Anterior cingulate cortex (tissue), 58 donors: ENCODE measurements around the gene GNAT2.

Source experiments
- DNase-seq, 58 donors: peaks; one replicate each; lab custom pipeline; 2025; lab: John Stamatoyannopoulos, UW

The GNAT2 gene

DNA sequence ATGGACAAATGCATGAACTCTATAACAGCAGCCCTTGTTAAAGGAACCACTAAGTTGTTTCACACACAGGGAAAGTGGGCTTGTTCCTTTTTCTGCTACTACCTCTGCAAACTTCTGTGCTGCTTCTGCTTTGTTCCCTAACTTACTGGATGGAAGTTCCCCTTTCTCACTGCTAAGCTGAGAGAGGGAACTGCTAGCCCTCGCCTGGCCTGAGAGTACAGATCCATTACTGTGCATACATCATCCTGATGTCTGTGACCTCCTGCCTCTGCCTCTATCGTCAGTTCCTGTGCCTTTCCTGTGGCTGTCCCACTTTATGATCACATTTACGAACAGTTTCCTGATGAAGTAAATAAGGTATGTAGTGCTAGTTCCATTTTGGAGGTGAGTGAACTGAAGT is 3.5 kb downstream of the GNAT2 start:
- peak in 2 of 58 donors; percentile 47 to 54 for DNase-seq

DNA sequence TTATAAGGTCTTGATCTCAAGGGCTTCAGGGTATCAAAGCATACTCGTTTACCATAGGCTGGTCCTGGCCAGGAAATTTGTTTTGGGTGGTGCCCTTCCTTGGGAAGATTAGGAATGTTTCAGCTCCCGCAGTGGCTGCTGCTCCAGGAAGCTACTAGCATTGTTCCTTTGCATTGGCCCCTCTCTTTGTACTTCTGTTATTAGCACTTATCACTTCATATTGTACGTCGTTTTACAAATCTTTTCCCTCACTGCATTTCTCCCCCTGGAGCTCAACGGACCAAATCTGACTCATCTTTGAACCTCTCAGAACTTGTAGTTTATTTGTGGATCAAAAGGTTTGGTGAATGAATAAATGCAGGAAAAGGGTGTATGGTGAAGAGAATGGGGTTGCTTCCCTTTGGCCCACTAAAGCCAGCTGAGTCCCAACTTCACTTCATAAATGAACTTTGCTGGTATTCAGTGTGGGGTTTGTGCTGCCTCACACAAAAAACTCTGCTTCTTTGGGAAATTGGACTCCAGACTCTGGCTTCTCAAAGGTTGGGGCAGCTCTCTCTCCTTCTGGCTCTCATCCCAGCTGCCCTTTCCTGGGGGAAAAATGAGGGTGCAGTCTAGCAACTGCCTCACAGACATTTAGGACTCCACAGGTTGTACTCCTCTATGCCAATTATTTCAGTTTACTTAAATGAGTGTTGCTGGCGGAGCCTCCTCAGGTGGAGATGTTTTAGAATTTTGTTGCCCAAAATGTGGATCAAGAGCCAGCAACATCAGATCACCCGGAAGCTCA is 5.9 kb downstream of the GNAT2 start:
- no peak for DNase-seq

DNA sequence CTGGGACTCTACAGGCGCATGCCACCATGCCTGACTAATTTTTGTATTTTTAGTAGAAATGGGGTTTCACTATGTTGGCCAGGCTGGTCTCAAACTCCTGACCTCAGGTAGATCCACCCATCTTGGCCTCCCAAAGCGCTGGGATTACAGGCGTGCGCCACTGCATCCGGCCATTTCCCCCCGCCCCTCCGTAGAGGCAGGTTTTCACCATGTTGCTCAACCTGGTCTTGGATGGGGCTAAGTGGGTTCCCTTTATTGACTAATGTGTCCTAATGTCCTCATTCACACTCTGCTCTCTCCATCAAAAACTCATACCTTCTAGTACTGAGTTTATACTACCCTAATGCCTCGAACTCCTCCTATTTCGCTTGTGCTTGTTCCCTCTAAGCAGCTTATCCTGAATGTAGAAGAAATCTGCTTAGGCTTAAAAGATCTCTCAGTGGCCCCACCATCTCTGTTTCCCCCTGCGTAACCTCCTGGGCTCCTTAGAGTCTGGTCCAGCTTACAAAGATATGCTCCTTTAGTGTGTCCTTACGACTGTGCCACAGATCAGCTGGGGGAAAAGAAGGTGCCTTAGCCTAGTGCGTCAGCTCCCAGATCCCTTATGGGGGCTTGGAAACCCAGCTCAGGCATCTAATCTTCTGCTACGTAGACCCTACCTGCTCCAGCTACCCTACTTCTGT is 8.0 kb downstream of the GNAT2 start:
- DNase-seq = no peak

DNA sequence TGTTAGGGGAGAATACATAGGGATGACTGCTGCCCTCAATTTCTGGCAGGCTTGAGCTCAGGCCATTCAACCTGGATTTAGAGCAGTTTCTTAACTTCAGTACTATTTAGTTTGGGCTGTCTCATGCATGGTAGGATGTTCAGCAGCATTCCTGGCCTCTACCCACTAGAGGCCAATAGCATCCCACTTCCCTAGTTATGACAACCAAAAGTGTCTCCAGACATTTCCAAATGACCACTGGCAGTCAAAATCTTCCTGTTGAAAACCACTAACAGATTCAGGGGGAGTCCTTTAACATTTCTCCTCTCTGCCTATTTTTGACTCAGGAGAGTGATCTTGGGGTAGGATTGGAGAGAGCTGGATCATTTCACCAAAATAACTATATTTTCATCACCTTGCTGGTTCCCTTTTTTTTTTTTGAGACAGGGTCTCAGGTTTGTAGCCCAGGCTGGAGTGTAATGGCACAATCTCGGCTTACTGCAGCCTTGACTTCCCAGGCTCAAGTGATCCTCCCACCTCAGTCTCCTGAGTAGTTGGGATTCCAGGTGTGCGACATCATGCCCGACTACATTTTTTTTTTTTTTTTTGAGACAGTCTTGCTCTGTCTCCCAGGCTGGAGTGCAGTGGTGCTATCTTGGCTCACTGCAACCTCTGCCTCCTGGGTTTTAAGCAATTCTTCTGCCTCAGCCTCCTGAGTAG is 8.7 kb downstream of the GNAT2 start:
- DNase-seq = no peak

DNA sequence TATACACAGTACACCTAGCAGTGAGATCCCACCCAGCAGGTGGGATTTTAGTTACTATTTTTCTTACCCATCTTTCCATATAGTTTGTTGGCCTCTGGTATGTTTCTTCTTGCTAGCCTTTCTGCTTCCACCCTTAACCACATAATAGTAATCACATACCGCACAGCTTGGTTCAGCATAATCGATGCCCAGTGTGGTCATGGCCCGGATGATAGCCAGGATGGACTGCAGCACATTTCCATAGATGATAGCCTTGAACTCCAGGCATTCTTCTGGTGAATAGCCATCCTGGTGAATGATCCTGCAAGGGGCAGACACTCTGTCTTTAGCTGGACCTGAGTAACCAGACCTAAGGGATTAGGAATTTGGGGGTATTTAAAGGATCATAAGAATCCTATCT is 9.5 kb downstream of the GNAT2 start:
- DNase-seq = no peak

DNA sequence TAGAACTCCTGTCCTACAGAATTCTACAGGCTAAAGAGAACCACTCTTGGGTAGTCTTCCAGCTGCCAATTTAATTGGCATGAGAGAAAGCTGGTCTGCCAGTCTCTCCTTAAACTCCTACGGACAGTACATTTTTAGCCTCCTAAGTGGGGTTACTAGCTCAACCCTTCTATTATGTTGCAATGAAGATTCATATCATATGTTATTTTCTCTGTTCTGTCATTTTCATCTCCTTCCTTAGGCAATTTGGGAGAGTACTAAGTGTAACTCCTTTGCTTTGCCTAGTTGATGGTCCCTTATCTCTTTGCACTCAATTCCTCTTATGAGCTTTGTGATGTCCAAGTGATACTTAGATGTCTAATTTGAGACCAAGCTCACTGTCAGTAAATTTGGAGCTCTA is 14.0 kb downstream of the GNAT2 start:
- DNase-seq = no peak

DNA sequence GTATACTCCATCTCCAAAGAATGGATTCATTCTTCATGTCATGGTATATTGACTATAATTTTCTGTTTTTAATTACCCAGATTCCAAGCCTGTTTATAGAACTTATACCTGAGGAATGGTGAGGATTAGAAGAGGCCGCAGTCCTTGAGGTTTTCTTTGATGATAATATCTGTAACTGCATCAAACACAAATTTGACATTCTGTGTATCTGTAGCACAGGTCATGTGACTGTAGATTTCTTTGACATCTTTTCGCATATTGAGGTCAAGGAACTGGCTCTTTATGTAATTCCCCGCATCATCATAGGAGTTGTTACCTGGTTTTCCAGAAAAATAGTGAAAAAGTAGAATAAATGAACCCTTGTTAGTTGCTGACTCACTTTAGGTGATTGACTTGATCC is 16.2 kb downstream of the GNAT2 start:
- no peak for DNase-seq

DNA sequence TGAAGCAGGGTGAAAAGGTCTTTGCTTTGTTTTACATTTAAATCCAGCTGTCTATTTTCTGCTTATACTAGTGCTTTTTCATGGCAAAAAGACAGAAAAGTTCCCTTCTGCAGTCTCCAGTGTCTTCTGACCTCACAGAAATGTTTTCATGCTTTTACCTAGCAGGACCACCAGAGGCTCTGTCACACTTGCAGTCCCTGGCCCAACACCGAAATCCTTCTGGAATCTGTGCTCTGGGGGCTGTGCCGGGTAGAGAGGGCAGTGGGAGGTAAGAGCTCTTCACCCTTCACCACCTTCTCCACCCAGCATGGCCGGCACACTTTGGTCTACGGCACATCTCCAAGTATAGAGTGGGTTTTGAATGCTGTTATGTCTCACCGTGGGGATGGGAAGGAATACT is 20.8 kb downstream of the GNAT2 start:
- no peak for DNase-seq

DNA sequence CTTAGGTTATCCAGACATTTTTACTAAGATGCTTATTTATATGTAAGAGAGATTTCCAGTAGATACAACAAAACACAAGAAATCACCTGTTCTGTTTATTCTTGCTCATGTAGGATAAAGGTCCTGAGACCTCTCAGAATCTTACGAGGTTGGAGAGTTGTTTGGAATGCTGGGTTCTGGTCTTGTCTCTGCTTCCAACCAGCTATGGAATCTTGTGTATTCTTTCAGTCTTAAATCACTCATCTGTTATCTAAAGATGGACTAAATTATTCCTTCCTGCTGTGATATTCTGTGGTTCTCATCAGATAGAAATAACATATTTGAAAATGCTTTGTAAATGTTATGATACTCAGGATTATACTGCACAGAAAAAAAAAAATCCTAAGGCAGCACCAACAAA is 21.3 kb downstream of the GNAT2 start:
- DNase-seq = no peak

DNA sequence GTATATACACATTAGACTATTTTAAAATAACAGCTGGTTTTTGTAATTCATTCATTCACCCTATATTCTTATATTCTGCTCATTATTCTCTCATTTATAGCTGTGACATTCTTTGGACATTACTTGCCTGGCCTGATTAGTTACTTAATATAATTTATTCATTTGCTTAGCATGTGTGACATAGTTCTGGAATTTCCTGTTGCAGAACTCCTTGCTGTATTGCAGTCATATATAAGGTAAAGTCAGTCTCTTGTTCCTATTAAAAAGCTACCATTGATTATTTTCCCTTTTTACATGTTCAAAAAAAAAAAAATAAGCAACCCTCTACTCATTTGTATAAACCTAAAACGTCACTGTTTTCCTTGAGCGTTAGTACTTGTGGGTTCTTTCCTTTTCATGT is 23.9 kb downstream of the GNAT2 start:
- no peak for DNase-seq

DNA sequence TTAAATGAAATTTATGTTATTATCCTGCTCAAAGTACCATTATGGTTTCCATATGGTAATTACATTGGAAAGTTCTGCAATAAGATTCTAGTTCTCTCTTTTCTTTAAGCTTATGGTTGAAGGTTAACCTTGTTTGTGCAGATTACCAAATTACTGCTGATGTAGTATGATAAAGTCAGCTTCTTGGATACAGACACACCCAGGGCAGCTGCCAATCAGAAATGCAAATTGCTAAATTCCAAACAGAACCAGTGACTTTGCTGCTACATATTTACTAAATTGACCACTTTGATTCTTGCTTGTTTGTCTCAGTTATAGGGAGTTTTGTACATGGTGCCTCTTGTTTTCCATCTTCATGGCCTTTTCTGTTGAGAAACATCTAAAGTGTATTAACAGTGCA is 26.5 kb downstream of the GNAT2 start:
- no peak for DNase-seq

DNA sequence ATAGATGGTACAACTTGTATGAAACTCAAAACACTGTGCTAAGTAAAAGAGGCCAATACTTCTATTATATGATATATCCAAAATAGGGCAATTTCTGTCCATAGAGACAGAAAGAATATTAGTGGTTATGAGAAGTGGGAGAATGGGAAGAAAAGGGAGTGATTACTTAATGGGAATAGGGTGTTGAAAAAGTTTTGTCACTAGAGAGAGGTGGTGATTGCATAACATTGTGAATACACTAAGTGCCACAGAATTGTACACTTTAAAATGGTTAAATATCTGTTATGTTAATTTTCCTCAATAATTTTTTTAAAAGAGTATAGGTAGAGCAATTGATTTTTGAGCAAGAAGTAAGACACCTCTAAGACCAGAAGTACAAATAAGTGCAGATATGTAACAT is 29.7 kb downstream of the GNAT2 start:
- no peak for DNase-seq

DNA sequence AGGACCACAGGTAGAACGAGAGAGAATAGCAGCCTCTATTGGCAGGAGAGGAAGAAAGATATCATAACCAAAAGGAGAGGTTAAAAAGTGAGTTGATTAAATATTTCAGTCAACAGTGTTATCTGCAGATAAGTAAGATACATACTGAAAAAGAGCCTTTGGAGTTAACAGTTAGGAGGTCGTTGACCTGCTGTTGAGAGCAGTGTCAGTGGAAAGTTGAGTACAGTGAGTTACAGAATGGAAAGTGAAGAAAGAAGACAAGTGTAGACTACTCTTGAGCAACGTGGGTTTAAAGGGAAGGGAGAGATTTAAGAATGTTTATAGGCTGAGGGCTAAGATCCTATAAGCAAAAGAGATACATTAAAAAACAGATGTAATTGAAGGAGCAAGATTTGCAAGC is 30.2 kb downstream of the GNAT2 start:
- no peak for DNase-seq

DNA sequence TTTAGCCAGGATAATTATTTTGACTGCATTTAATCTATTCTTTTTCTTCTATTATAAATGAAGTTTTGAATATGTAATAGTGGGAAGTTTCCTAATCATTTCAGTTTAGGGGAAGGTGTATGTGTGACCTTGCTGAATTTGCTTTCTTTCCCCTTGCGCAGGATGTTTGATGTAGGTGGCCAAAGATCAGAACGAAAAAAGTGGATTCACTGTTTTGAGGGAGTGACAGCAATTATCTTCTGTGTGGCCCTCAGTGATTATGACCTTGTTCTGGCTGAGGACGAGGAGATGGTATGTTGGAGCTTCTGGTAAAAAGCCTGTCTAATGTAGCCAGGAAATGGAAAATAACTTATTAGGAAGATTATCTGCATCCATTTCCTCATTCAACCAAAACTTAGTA is 33.4 kb downstream of the GNAT2 start:
- DNase-seq = no peak

DNA sequence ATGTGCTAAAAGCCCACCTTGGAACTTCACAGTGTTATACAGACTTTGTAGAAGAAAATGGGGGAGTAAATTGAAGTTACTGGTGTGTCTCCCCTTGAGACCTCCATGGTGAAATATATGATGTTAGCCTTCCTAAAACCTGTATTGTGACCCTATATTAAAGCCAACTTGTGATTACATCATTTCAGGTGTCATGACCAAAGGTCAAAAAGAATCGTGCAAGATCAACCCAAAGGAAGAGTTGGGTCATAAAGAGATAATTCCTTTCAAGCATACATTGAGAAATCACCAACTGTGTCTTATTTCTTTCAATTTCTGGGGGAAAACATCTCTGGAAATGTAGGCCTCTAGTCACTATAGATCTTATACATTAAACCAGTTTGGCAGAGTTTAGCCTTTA is 34.6 kb downstream of the GNAT2 start:
- DNase-seq = no peak

DNA sequence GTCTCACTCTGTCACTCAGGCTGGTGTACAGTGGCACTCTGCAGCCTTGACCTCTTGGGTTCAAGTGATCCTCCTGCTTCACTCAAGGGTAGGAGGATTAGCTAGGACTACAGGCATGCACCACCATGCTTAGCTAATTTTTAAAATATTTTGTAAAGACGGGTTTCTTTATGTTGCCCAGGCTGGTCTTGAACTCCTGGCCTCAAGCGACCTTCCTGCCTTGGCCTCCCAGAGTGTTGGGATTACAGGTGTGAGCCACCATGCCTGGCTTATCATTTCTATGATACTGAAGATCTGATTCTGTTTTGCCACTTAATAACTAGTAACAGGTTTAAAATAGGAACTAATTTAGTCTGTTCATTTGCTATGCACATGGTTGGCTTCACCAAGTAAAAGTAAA is 37.4 kb downstream of the GNAT2 start:
- DNase-seq = no peak

DNA sequence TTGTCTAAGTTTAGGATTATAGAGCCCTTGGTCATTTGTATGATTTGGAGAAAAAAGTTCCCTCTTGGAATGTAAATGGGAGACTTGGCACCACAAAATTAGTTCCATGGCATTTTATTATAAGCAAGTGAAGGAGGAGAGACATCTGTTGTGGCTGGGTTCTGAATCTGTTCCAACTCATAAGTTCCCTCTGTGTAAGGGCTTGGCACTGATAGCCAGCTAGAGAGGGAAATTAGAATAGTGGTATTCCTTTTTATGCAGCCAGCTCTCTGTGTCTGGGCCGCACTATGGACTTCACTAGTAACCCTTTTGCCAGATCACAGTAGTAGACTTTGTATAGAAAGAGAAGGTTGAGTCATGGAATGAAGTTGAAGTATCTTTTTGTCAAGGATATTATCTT is 39.9 kb downstream of the GNAT2 start:
- DNase-seq = peak in 3 of 58 donors; percentile 6 to 15 (median 8)

DNA sequence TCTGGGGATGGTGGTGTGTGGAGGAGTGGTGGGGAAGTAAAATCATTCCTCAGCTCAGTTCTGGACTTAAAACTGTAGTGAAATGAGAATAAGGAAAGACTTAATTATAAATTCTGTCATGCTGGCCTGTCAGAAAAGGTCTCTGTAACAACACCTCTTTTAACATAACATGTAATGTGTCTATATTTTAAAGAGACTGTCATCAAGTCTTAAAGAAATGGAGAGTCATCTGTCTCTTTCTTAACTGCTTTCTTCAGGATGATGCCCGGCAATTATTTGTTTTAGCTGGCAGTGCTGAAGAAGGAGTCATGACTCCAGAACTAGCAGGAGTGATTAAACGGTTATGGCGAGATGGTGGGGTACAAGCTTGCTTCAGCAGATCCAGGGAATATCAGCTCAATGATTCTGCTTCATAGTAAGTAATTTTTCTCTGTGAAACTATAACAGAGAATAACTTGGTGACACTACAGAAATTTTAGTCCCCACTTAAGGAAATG is 40.4 kb downstream of the GNAT2 start:
- peak in 1 of 58 donors; percentile 1 for DNase-seq

DNA sequence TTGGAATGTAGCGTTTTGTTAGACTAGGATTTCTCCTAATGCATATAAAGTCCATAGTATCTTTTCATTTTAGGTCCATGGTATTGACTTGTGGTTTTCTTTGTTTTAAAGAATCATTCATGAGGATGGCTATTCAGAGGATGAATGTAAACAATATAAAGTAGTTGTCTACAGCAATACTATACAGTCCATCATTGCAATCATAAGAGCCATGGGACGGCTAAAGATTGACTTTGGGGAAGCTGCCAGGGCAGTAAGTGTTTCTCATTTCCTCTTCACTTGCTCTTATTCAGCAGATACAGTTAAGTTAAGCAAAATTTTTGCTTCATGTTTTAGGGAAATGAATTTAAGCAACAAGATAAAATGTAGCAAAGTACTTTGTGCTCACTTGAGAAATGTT is 45.6 kb downstream of the GNAT2 start:
- no peak for DNase-seq

DNA sequence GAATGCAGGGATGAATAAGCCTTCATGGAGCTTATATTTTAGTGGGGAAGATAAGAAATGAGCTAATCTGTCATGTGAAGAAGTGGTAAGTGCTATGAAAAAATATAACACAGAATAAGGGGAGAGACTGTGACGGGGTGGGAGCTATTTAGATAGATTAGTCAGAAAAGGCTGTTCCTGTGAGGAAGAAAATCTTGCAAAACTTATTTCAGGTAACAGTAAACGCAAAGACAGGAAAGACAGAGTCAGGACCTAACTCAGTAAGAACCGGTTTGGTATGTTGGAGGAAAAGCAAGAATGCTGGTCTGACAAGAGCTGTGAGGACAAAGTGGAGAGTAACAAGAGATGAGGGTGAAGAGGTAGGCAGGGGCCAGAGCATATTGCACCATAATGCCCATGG is 49.0 kb downstream of the GNAT2 start:
- DNase-seq = no peak

DNA sequence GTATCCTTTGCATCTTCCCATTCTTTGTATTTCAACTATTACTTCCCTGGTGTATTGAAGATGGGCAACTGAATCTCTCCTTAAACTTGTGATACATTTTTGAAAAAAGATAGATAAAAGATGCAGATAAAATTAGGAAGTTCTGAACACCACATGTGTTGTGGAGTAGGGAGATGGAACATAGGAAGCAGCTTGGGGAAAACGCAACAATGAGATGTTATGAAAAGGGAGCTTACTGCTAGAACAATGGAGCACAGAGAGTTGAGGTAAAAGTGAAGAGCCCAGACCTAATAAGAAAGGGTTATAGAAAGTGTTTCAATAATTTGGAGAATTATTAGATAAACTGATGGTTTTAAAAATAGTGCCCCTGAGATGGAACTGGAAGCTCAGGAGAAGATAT is 50.1 kb downstream of the GNAT2 start:
- DNase-seq = no peak
